HG03457 (cell line): ENCODE results near the gene HIPK2.

ENCODE experiments used
- ATAC-seq: cut with Tn5 transposase; IDR thresholded peaks from one replicate; pipeline ENCODE4 v1.9.1; 2021; ENCODE audit warnings: moderate number of reproducible peaks; ENCODE audit not compliant: unreplicated experiment

HIPK2 gene

DNA sequence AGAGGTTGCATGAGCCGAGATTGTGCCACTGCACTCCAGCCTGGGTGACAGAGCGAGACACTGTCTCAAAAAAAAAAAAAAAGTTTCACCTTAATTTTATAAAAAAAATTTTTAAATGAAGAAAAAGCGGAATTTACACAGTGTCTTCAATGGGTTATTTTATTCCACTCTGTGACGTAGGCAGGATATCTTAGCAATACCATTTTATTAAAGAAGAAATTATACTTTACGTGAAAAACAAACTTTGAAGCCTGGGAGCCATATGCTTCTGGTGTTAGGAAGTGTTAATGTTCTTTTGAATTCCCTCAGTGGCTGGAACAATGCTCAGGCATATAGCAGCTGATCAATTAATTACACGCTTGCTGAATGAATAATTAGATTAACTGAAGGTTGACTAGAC, 176.6 kb downstream of the HIPK2 start:
- ATAC-seq: no peak

DNA sequence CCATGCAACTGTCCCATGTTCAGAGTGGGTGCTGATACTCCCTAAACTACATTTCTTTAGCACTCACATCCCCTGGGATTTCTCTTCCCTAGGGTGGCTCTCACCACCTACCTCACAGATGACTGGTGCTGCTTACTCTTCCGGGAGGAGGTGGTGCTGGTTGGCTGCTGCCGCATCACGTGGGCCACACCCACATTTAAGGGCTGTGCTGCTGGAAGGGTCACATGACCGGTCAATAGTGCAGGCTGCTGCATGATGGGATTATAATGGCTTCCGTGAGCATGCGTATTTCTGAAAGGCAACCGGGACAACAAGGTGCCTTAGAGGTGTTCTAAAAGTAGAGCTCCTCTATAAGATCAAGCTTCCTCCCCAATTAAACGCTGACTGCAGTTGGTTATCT, 177.5 kb downstream of the HIPK2 start:
- ATAC-seq: no peak

DNA sequence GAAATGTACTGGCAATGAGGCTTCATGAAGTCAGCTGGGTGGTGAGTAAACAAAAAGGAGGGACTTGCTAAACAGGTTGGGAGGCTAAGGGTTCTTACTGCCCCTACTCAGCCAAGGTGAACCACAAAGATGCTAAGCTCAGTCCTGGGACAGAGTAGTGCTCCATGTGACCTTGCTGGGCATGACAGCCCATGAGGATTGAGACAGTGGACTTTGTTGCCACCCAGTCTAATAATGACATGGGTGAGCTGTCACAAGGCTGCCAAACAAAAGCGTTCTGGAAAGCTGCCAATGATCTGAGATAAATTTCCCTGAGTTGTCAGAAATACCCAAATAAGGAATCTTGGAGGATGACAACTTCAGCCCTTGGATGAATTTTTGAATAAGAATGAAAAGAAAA, 179.2 kb downstream of the HIPK2 start:
- no peak for ATAC-seq

DNA sequence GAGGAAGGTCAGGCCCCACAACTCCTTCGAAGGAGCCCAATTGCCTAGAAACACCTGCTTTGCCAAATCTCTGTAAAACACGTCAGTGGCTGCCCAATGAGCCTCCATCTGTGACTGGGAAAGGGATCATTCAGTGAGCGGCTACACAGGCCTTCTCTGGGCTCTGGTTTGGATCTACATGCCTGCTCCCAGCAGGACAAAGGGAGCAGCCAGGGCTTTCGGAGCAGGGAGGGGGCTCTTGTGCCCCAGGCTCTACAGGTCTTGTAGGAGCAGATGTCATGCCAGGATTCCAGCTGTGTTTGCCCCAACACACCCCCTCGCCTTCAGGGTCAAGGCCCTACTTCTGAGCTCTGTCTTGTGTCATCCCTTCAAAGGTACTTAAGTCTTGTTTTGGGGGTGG, 180.8 kb downstream of the HIPK2 start:
- no peak for ATAC-seq

DNA sequence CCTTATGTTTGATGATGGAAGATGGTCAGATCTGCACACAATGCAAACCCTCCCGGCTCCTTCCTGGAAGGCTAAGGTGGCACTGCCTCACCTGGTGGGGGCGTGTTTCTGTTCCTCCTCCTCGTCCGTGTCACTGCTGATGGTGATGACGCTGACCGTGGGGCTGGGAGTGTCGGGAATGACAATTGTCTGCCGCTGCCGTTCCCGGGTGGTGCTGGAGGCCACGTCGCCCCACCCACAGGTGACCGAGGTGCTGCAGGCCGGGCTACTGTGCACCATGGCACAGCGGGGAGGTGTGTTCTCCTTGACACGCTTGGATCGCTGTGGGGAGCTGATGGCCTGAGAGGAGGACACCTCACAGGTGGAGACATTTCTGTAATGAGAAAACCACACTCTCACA, 181.2 kb downstream of the HIPK2 start:
- no peak for ATAC-seq

DNA sequence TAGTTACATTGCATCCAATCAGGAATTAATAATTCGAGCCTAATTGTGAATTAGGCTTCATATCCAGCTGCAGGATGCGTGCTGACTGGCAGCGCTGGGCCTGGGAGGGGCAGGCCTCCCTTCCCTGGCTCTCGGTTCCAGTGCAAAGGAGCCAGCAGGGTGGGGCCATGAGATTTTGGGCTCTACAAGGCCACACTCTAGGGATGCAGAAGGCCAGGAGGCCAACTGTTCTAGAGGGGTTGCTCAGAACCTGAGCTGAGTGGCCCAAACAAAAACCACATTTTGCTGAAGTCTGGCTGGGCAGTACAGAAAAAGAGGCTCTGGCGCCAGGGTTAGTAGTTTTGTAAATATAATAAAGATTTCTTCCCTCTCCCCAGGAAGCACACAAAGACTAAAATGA, 182.0 kb downstream of the HIPK2 start:
- no peak for ATAC-seq

DNA sequence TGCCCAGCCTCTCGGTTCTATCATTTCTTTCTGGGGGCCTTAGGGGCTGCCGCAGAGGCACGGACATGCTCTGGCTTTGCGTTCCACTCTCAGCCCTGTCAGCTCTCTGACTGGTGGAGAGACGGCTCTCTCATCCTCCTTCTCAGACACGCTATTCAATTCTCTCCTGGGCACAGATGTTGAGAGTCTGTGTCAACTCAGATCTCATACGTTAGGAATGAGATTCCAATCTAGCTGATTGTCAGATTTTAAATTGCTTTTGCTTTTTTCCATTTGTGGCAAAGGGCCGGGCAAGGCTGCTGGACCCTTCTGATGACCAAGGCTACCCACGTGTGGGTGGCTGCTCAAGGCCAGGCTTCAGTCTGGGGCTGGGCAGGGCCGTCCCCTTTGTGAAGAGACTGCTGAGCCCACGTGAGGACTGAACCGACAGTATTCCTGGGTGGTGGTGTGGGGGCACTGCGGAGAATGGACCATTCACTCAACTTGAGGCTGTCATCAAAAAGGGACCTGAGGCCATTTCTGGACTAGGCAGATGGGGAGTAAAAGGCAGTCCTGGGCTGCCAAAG, 182.8 kb downstream of the HIPK2 start:
- ATAC-seq: no peak

DNA sequence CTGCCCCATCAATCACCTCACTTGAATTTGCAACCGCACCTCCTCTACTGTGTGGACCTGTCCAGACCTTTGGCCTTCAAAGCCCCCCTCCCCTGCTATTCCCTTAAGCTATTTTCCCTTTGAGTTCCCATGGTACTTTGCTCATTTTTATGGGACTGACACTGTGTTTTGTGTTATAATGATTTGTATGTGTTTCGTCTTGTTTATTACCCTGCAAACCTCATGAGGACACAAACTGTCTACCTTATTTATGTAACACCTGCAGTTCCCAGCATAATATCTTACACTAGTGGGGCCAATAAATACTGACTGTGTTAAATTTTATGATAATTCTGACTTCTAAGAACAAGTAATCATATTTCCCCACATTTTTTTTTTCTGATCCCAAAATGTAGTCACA, 183.7 kb downstream of the HIPK2 start:
- ATAC-seq: no peak

DNA sequence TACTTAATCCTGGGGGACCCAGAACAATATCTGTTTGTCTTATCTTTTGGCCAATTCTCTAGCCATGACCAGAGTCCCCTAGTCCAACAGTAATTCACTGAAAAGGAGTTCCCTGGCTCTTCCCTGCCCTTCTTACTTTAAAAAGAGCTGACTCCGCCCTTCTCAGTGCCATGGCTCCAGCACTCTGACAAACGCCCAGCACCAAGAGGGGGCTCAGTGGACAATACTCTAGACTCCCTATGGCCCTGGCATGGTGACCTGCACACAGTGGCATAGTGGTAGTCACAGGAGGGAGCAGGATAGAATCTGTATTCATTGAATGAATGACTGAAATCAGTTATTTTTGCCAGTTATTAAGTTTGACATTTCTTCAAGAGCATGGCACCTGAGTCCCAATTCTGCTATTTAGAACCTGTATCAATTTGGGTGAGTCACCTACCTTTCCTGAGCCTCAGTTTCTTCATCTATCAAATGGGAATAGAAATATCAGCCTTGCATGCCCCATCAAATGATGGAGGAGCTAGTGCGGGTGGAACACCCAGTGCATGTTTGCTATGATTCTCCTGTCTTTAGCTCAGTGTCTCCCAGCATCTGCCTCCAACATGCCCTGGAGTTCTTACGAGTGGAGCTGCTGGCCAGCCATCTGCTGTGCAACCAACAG, 184.9 kb downstream of the HIPK2 start:
- ATAC-seq: no peak

DNA sequence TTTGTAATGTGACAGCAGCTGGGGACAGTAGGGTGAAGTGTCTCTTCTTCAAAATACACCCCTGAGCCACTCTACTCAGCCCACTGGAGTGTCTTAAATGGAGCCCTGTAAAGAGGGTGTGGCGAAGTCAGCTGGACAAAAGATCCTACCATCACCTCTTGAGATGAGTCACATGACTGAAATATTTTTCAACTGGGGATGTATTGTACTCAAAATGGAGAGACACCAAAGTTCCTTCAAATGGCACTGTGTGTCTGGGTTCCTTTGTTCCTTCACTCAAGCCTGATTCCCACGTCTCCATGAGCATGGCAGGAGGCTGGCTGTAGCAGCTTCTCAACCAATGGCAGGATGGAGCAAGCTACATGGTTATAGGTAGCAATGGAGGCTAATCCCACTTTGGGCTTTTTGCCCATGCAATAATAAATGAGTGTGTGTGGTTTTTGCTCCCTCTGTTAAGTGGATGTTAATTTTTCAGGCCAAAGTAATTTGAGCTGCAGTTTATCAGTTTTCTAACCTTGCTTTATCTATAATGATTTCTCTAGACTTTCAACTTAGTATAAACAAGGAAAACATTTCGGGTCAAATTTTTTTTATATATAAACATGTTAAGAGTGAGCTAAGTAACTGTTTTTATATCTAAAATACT, 186.1 kb downstream of the HIPK2 start:
- no peak for ATAC-seq

DNA sequence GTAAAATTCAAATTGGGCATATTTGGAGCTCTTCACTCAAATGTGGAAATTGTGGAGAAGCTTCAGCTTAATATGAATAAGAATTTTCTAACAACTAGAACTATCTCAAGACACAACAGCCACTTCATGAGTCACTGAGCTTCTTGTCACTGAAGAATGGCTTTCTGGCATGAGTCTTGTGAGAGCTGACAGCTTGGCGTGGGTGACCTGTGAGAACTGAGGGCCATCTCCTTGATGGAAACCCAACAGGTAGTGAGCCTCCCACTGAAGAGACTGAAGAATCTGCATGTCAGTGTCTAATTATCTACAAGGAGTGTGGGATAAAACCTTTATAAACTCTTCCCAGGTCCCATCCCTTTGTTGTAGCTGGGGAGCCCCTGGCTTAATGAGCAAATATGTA, 188.3 kb downstream of the HIPK2 start:
- no peak for ATAC-seq

DNA sequence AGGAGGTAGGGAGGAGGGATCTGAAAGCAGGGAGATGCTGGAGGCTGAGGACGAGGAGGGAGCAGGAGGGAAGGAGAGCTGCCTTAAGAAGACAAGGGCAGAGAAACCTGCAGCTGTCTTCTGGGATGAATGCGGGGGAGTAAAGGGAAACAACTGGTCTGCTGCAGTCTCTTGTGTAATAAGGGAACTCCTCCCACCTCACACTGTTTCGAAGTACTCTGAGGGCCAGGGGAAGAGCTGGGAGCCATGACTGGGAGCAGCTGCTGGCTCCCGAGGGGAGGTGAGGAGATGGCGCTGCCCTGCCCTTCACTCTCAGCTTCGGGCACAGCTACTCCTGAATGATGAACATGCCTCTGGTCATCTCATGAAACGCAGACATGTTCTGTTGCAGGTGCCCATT, 189.2 kb downstream of the HIPK2 start:
- no peak for ATAC-seq

DNA sequence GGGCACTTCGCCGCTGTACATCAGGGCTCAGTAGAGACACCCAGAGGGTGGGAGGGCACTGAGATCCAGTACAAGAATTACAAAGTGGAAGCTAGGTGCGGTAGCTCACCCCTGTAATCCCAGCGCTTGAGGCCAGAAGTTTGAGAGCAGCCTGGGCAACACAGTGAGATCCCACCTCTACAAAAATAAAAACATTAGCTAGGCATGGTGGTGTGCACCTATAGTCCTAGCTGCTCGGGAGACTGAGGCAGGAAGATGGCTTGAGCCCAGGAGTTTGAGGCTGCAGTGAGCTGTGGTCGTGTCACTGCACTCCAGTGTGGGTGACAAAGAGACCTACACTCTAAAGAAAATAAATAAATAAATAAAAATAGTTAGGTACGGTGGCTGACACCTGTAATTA, 190.3 kb downstream of the HIPK2 start:
- no peak for ATAC-seq

DNA sequence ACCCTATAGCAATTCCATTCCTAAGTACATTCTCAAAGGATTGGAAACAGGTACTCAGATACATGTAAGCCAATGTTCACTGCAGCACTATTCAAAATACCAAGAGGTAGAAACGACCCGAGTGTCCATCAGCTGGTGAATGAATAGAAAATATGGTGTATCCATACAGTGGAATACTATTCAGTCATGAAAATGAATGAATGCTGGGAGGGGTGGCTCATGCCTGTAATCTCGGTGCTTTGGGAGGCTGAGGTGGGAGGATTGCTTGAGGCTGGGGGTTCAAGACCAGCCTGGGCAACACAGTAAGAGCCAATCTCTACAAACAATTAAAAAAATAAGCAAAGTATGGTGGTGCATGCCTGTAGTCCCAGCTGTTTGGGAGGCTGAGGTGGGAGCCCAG, 191.5 kb downstream of the HIPK2 start:
- no peak for ATAC-seq

DNA sequence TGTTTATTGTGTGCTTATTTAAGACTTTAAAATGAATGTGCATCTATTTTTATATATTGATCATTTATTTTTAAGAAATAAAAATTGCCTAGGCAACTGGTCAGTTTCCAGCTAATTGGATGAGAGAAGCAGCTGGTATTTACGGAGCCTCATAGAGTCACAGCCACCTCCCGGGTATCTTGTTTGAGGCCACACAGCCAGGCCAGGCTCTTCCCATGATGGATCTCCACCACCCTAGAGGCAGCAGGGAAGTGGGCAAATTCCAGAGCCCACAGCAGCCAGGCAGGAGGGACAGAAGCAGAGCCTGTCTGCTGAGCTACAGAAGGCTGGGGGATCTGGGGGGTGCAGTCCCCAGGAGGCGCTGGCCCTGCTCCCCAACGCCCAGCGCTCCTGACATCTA, 192.8 kb downstream of the HIPK2 start:
- ATAC-seq: no peak

DNA sequence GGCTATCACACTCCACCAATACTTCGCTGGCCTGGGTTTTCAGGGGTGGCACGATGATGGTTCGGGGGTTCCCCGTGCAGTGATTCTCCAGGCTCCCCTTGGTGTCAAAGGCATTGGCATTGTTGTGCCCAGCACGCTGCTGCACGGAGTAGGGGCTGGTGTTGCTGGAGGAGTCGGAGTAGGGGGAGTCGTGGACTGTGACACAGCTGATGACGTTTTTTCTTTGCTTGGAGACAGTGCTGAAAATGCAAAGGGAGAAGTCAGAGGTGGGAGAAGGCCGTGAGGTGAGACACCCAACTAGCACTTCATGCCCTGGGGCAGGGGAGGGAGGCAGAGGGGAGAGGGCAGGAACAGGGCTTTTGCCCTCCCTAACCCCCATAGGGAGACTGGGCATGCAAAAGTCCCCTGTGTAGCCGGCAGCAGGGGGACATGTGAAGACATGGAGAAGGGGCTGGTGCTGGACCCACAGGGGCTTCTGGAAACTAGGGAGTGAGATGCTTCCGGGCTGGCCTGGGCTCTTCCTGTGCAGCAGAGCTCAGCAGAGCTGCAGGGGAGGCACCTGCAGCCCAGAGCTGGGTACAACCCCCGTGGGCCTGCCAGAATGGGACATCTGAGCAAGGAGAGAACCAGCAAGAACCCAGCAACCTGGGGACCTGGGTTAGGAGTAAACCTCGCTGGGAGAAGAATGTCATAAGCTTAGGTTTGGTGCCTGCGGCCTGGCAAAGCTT, 193.8 kb downstream of the HIPK2 start:
- ATAC-seq: no peak

DNA sequence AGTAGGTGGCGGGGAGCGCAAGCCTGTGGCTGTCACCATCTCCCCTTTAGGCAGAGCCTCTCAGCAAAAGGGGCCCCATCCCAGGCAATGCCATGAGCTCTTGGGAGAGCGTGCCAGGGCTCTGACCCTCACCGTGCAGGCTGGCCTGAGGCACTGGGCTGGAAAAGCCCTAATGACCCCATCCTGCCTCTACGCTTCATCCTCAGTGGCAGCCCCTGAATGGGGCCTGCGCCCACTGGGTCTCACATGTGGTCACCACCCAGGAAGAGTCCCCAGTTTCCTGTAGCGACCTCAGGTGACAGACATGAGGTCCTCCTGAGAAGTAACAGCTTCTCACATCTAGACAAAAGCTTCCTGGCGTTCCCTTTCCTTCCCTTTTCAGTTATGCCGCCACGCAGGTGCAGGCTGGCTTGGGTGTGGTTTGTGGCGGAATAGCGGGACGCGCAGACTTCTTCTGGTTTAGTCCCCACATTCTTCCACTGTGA, 195.1 kb downstream of the HIPK2 start:
- no peak for ATAC-seq

DNA sequence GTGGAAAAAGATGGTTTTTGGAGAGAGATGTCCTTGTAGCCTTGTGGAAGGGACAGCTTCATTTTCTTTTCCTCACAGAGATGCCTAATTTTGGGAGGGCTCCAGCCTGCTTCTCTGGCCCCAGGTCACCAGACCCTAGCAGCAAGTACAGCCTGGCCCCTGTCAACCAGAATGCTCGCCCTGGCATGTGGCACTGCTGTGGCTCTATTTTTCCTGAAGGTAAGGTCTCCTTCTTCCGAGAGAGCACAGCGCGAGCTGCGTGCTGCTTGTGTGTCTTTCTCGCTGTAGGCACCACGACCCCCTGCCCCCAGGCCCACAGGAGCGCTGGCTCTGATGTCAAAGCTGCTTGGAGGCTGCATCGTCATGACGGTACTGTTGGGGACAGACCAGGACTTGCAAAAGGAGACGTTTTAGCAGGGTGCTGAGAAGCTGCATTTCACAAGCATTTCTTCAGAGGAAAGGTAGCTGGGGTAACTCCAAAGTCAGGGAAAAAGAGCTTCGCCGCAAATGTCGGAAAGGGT, 195.6 kb downstream of the HIPK2 start:
- no peak for ATAC-seq

DNA sequence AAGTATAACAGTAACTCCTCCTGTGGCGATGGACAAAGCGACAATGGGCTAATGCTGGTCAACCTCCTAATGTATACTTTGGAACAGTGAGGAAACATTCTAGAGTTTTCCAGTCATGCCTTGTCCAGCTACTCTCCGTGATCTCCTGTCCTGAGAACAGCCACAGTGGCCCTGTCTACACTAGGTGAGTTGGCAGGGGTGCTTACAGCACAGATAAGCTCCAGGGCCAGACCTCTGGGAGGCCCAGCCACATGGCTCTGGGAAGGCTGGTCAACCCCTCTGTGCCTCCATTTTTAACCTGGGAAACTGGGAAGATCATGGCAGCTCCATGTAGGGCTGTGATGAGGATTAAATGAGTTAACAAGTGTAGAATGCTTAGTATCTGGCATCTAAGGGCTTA, 197.4 kb downstream of the HIPK2 start:
- ATAC-seq: no peak

DNA sequence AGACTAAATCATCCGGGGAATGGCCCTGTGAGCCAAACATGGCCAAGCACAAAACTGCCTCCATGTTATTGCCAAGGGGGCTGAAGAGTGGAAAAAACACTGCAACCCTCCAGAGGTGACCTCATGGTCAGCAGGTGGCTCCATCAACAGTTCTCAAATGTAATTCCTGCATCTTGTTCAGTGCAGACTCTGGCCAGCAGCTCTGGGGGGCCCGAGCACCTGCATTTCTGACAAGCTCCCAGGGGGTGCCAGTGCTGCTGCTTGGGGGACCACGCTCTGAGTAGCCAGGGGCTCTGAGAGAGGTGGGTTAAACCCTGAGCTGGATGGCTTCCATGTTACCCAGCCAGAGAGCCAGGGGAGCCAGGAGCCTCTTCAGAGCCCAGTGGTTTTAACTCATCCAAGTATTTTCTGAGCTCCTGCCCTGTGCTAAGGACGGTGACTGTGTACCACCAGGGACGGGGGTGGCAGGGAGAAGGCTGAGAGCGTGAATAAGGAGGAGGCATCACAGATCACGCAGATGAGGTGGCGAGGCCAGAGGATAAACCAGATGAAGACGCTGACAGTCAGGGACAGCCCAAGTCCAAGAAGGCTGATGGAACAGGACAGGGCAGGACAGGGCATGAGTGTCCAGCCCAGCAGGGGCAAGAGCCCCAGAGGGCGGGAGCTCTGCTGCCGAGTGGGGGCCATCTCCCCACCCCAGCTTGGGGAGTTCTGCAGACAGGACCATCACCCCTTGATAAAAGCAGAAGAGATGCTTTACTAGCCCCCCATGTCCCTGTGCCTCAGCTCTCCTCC, 201.4 kb downstream of the HIPK2 start:
- ATAC-seq: no peak

DNA sequence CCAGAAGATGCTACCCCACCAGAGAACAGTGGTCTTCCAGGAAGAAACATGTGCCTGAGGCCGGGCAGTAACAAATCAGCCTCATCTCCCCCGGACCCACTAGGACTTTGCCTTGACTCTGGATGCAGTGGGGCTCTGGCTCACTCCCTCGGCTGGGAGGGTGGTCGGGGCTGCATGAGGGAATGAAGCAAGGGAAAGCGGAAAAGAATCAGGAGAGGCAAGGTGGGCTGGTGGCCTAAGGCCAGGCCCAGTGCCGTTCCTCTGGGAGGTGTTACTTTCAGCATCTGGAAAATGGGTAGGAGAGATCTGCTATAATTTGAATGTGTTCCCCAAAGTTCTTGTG, 202.5 kb downstream of the HIPK2 start:
- ATAC-seq: no peak
